ENCODE results near the gene MEPCE. TPM values are rescaled to one million over a fixed set of nuclear protein-coding genes. Genes with fewer than 3 reads are reported as not detected.

Gene MEPCE
- total RNA-seq, 1 experiment from 2014 or later, result 28.4 TPM

DNA sequence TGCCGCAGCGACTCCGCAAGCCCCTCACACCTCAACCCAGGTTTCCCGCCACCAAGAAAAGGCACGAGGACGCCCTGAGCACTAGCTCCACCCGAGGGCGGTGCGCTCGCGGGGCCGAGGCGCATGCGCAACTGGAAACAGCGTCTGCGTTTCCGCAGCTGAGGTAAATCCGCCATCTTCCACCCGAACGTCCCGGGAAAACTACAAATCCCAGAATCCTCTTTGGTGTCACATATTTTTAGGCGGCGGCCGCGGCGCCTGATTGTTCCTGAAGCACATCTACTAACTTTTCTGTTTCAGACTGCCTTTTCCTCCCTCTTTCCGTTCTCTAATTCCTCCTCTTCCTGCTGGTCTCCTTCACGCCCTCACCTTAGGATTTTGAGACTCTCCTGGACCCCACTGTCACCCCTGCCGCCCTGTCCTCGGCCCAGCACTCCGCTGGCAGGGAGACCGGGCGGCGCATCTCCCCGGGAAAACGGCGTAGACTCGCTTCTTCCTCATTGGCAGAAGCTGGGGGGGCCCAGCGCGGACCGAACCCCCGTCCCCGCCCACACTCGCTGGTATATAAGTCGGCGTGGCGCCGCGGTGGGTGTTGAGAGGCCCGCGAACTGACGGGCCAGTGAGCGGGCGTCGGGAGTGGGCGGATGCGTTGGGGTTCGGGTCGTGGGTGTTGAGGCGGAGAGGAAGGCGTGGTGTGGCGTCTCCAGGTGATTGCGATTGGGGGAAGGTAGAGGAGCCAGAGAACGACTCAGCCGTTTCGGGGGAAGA, 1.2 kb upstream of the MEPCE start, which contains the start of gene ZCWPW1:
Gene ZCWPW1, minus strand, starts transcription at position 505 of the 768 bp plus-strand sequence. CDS start 8,054 bp downstream, outside the sequence.
- Histone ChIP-seq H3K4me3 (ENCODE audit: low read length) (peak within 1 kb of the TSS; percentile 81), H3K27ac (ENCODE audit: low read length) (peak within 1 kb of the TSS; percentile 97), H4K20me1 (ENCODE audit: insufficient read depth, low read depth, low read length) (peaks cover 11% of the 10 kb centered on the region; the same call in 1 of the 2 replicates), H3K9me2 (replicated peaks; ENCODE audit: insufficient read depth, low read length) (no peaks in the 10 kb centered on the region), H3K9ac (ENCODE audit: low read length) (peak within 1 kb of the TSS; percentile 99), H3K4me2 (ENCODE audit: low read depth, low read length, poor library complexity, severe bottlenecking) (peak within 1 kb of the TSS; percentile 94), H3K9me3 (ENCODE audit: low read length) (no peaks in the 10 kb centered on the region), H3K4me1 (ENCODE audit: low read length) (peaks cover 41% of the 10 kb centered on the region), H2AFZ (ENCODE audit: low read length) (peak within 1 kb of the TSS; percentile 53; the same call in 1 of the 2 replicates), H3K79me2 (ENCODE audit: low read length) (peaks cover 27% of the 10 kb centered on the region), H3K36me3 (ENCODE audit: insufficient read depth, low read length) (peaks cover 17% of the 10 kb centered on the region), H3K27me3 (ENCODE audit: low read length) (no peaks in the 10 kb centered on the region)
- peak; percentile 98 for DNase-seq

DNA sequence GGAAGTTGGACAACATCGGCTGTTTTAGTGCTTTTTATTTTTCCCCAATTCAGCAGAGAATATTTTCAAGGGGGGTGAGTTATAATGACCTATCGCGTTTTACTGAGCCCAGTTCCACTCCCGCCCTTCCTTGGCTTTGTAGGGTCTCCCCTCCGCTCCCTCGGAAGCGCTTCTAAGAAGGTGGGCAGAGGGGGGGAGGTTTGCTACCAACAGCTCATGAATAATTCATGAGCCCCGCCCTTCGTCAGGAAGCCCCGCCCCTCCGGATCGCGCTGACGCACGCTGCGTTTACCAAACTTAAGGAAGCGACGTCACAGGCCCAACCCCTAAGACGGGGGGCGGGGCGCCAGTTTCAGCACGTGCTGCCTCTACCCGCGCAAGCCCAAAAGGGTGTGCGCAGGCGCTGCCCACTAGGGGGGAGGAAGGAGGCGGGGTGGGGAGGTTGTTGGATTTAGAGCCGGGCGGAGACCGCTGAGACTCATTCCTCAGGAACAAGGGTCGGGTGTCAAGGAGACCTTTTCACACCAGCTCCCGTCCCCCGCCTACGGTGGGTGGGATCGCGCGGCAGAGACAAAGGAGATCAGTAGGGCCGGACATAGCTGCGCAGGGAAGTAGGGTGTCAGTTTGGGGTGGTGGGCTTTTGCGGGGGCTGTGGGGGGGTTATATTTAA, 529 bp upstream of the MEPCE start:
- Histone ChIP-seq H3K27ac (ENCODE audit: low read length) (peak overlapping the region; percentile 97), H3K4me2 (ENCODE audit: low read depth, low read length, poor library complexity, severe bottlenecking) (peak overlapping the region; percentile 94), H3K9ac (ENCODE audit: low read length) (peak overlapping the region; percentile 99), H3K27me3 (ENCODE audit: low read length) (no peaks in the 10 kb centered on the region), H2AFZ (ENCODE audit: low read length) (no peak overlapping the region), H3K79me2 (ENCODE audit: low read length) (peaks cover 27% of the 10 kb centered on the region), H3K4me1 (ENCODE audit: low read length) (peaks cover 48% of the 10 kb centered on the region), H3K9me3 (ENCODE audit: low read length) (no peaks in the 10 kb centered on the region), H3K9me2 (replicated peaks; ENCODE audit: insufficient read depth, low read length) (no peaks in the 10 kb centered on the region), H3K36me3 (ENCODE audit: insufficient read depth, low read length) (peaks cover 17% of the 10 kb centered on the region), H4K20me1 (ENCODE audit: insufficient read depth, low read depth, low read length) (peaks cover 11% of the 10 kb centered on the region; the same call in 1 of the 2 replicates), H3K4me3 (ENCODE audit: low read length) (peak overlapping the region; percentile 81)
- DNase-seq, result peak; percentile 100

GRCh38 chr7:100430493-100431285, 1.1 kb downstream of the MEPCE start:
- H3K4me2 ChIP-seq (ENCODE audit: low read depth, low read length, poor library complexity, severe bottlenecking), result peak overlapping the region; percentile 94
- no peak overlapping the region for H2AFZ ChIP-seq (ENCODE audit: low read length)
- peaks cover 11% of the 10 kb centered on the region; the same call in 1 of the 2 replicates for H4K20me1 ChIP-seq (ENCODE audit: insufficient read depth, low read depth, low read length)
- no peak for DNase-seq
- H3K27ac ChIP-seq (ENCODE audit: low read length), result peak overlapping the region; percentile 97
- H3K79me2 ChIP-seq (ENCODE audit: low read length), result peaks cover 35% of the 10 kb centered on the region
- no peaks in the 10 kb centered on the region for H3K9me3 ChIP-seq (ENCODE audit: low read length)
- peak overlapping the region; percentile 99 for H3K9ac ChIP-seq (ENCODE audit: low read length)
- H3K9me2 ChIP-seq (replicated peaks; ENCODE audit: insufficient read depth, low read length), result no peaks in the 10 kb centered on the region
- H3K4me1 ChIP-seq (ENCODE audit: low read length), result peaks cover 61% of the 10 kb centered on the region
- H3K27me3 ChIP-seq (ENCODE audit: low read length), result no peaks in the 10 kb centered on the region
- peaks cover 17% of the 10 kb centered on the region for H3K36me3 ChIP-seq (ENCODE audit: insufficient read depth, low read length)
- H3K4me3 ChIP-seq (ENCODE audit: low read length), result peak overlapping the region; percentile 81

DNA sequence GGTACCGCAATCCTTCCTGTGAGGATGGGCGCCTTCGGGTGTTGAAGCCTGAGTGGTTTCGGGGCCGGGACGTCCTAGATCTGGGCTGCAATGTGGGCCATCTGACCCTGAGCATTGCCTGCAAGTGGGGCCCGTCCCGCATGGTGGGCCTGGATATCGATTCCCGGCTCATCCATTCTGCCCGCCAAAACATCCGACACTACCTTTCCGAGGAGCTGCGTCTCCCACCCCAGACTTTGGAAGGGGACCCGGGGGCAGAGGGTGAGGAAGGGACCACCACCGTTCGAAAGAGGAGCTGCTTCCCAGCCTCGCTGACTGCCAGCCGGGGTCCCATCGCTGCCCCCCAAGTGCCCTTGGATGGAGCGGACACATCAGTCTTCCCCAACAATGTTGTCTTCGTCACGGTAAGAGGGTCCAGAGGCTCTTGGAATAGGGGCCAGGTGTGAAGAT, 1.7 kb downstream of the MEPCE start:
- DNase-seq, result no peak
- Histone ChIP-seq H3K36me3 (ENCODE audit: insufficient read depth, low read length) (peaks cover 17% of the 10 kb centered on the region), H3K4me1 (ENCODE audit: low read length) (peaks cover 61% of the 10 kb centered on the region), H3K9ac (ENCODE audit: low read length) (peak overlapping the region; percentile 99), H3K27me3 (ENCODE audit: low read length) (no peaks in the 10 kb centered on the region), H3K27ac (ENCODE audit: low read length) (peak overlapping the region; percentile 97; the same call in 1 of the 2 replicates), H3K4me3 (ENCODE audit: low read length) (peak overlapping the region; percentile 81; the same call in 1 of the 2 replicates), H3K4me2 (ENCODE audit: low read depth, low read length, poor library complexity, severe bottlenecking) (peak overlapping the region; percentile 94), H3K9me2 (replicated peaks; ENCODE audit: insufficient read depth, low read length) (no peaks in the 10 kb centered on the region), H2AFZ (ENCODE audit: low read length) (no peak overlapping the region), H4K20me1 (ENCODE audit: insufficient read depth, low read depth, low read length) (peaks cover 11% of the 10 kb centered on the region; the same call in 1 of the 2 replicates), H3K79me2 (ENCODE audit: low read length) (peaks cover 37% of the 10 kb centered on the region), H3K9me3 (ENCODE audit: low read length) (no peaks in the 10 kb centered on the region)

- H2AFZ ChIP-seq (ENCODE audit: low read length), result no peak overlapping the region
Measured at GRCh38 chr7:100432053-100432452, 2.4 kb downstream of the MEPCE start.

GRCh38 chr7:100432621-100433275, 3.1 kb downstream of the MEPCE start:
- Histone ChIP-seq H3K79me2 (ENCODE audit: low read length) (peaks cover 37% of the 10 kb centered on the region), H2AFZ (ENCODE audit: low read length) (no peak overlapping the region), H3K27ac (ENCODE audit: low read length) (no peak overlapping the region), H4K20me1 (ENCODE audit: insufficient read depth, low read depth, low read length) (peaks cover 11% of the 10 kb centered on the region; the same call in 1 of the 2 replicates), H3K4me3 (ENCODE audit: low read length) (no peak overlapping the region), H3K36me3 (ENCODE audit: insufficient read depth, low read length) (peaks cover 17% of the 10 kb centered on the region), H3K9me3 (ENCODE audit: low read length) (no peaks in the 10 kb centered on the region), H3K4me2 (ENCODE audit: low read depth, low read length, poor library complexity, severe bottlenecking) (peak overlapping the region; percentile 92), H3K4me1 (ENCODE audit: low read length) (peaks cover 63% of the 10 kb centered on the region), H3K9ac (ENCODE audit: low read length) (peak overlapping the region; percentile 16; the same call in 1 of the 2 replicates), H3K27me3 (ENCODE audit: low read length) (no peaks in the 10 kb centered on the region), H3K9me2 (replicated peaks; ENCODE audit: insufficient read depth, low read length) (no peaks in the 10 kb centered on the region)
- DNase-seq, result no peak

More at GRCh38 chr7:100432053-100432452, 2.4 kb downstream of the MEPCE start:
- Histone ChIP-seq H3K9me2 (replicated peaks; ENCODE audit: insufficient read depth, low read length) (no peaks in the 10 kb centered on the region), H3K9ac (ENCODE audit: low read length) (0 out of 2 replicates have a peak overlapping the region, but pooled peaks have one; percentile 7), H3K4me3 (ENCODE audit: low read length) (no peak overlapping the region; the same call in 1 of the 2 replicates), H3K4me1 (ENCODE audit: low read length) (peaks cover 64% of the 10 kb centered on the region), H3K36me3 (ENCODE audit: insufficient read depth, low read length) (peaks cover 17% of the 10 kb centered on the region), H3K27me3 (ENCODE audit: low read length) (no peaks in the 10 kb centered on the region), H4K20me1 (ENCODE audit: insufficient read depth, low read depth, low read length) (peaks cover 11% of the 10 kb centered on the region; the same call in 1 of the 2 replicates), H3K79me2 (ENCODE audit: low read length) (peaks cover 37% of the 10 kb centered on the region), H3K27ac (ENCODE audit: low read length) (no peak overlapping the region; the same call in 1 of the 2 replicates), H3K9me3 (ENCODE audit: low read length) (no peaks in the 10 kb centered on the region), H3K4me2 (ENCODE audit: low read depth, low read length, poor library complexity, severe bottlenecking) (peak overlapping the region; percentile 1)
- DNase-seq, result no peak

DNA sequence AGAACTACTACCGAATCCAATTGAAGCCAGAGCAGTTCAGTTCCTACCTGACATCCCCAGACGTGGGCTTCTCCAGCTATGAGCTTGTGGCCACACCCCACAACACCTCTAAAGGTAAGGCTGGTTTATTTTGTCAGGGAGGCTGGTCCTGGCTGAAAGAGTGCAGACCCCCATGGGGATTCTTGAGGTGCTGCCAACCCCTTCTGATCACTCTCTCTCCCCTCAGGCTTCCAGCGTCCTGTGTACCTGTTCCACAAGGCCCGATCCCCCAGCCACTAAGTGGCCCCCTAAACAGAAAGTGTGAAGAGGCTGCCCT, 3.6 kb downstream of the MEPCE start:
- Histone ChIP-seq H3K4me2 (ENCODE audit: low read depth, low read length, poor library complexity, severe bottlenecking) (peak overlapping the region; percentile 92), H3K9me2 (replicated peaks; ENCODE audit: insufficient read depth, low read length) (no peaks in the 10 kb centered on the region), H3K79me2 (ENCODE audit: low read length) (peaks cover 37% of the 10 kb centered on the region), H3K9ac (ENCODE audit: low read length) (peak overlapping the region; percentile 16; the same call in 1 of the 2 replicates), H2AFZ (ENCODE audit: low read length) (no peak overlapping the region), H3K27ac (ENCODE audit: low read length) (no peak overlapping the region), H4K20me1 (ENCODE audit: insufficient read depth, low read depth, low read length) (peaks cover 11% of the 10 kb centered on the region; the same call in 1 of the 2 replicates), H3K36me3 (ENCODE audit: insufficient read depth, low read length) (peaks cover 17% of the 10 kb centered on the region), H3K27me3 (ENCODE audit: low read length) (no peaks in the 10 kb centered on the region), H3K4me1 (ENCODE audit: low read length) (peaks cover 58% of the 10 kb centered on the region), H3K4me3 (ENCODE audit: low read length) (no peak overlapping the region), H3K9me3 (ENCODE audit: low read length) (no peaks in the 10 kb centered on the region)
- no peak for DNase-seq
